ENCODE measurements around the gene RGPD6. TPM values are rescaled to one million over a fixed set of nuclear protein-coding genes. Genes with fewer than 3 reads are reported as not detected.
"Not testable (repeated sequence)": the region's sequence is repeated elsewhere in the genome, so short reads cannot be mapped to it uniquely, and the experiment has no call there.

The RGPD6 gene
- polyA plus RNA-seq, 1 donor (not counting 4 experiments of a cell fraction or from before 2014, with no cell fraction given) = 15.6 TPM

DNA sequence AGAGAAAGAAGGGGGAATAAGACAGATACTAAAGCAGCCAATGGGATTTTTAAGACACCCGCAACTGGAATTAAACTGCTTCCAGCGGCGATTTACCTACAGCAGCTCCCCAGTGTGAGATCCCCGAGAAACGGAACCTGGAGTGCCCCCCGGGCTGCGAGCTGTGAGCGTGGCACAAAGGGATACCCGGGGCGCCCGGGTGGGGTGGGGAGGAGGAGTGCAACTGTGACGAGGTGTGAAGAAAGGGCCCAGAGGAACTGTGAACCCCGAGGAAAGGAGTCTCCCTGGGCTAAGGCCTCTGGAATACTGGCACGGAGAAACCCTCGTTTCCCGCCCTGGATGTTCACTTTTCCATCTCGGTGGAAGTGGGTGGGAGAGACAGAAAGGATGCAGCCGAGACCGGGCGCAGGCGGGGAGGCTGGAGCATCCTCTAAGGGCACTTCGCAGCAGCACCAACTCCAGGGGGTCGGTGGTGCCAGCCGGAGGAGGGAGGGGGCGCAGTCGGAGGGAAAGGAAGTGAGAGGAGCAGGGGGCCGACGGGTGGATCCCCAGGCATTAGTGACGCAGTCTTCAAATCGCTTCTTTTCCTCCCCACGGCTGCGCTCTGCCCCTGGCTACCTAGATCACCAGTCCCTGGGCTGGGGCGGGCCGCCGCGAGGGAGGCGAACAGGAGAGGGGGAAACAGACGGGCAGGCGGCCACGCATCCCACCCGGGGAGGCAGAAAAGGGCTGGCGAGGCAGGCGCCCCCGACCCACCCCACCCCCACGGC lies 33.0 kb upstream of the RGPD6 start:
- H3K9me3 ChIP-seq (ENCODE audit: control insufficient read depth, low read depth, low read length); H3K4me3 ChIP-seq (ENCODE audit: control insufficient read depth in 2 of 3, extremely low read depth in 1 of 3, insufficient read depth in 2 of 3, low read depth in 1 of 3, low read length in 3 of 3); H4K20me1 ChIP-seq (ENCODE audit: control insufficient read depth, extremely low read depth, insufficient read depth, low read length); H3K27me3 ChIP-seq (ENCODE audit: control insufficient read depth, extremely low read depth, insufficient read depth, low read length); H3K36me3 ChIP-seq (ENCODE audit: control insufficient read depth in 2 of 2, extremely low read depth in 1 of 2, insufficient read depth in 2 of 2, low read length in 2 of 2); H3K79me2 ChIP-seq (ENCODE audit: control insufficient read depth, insufficient read depth, low read length); dilution Hi-C loops (cut with MboI; ENCODE audit: extremely low pct_ligation_motif_present, low sequenced_read_pairs); H3K9me1 ChIP-seq (ENCODE audit: control insufficient read depth, extremely low read depth, insufficient read depth, low read length); H3K4me2 ChIP-seq (ENCODE audit: control insufficient read depth, extremely low read depth, insufficient read depth, low read depth, low read length); H3K27ac ChIP-seq (ENCODE audit: control insufficient read depth, insufficient read depth, low read length); FAIRE-seq; H3K9ac ChIP-seq (ENCODE audit: control insufficient read depth, extremely low read depth, insufficient read depth, low read length); DNase-seq (ENCODE audit: low read depth, low spot score); H2AFZ ChIP-seq (ENCODE audit: control insufficient read depth, low read length); H3K4me1 ChIP-seq (ENCODE audit: control insufficient read depth, extremely low read depth, insufficient read depth, low read length): not testable (repeated sequence)

DNA sequence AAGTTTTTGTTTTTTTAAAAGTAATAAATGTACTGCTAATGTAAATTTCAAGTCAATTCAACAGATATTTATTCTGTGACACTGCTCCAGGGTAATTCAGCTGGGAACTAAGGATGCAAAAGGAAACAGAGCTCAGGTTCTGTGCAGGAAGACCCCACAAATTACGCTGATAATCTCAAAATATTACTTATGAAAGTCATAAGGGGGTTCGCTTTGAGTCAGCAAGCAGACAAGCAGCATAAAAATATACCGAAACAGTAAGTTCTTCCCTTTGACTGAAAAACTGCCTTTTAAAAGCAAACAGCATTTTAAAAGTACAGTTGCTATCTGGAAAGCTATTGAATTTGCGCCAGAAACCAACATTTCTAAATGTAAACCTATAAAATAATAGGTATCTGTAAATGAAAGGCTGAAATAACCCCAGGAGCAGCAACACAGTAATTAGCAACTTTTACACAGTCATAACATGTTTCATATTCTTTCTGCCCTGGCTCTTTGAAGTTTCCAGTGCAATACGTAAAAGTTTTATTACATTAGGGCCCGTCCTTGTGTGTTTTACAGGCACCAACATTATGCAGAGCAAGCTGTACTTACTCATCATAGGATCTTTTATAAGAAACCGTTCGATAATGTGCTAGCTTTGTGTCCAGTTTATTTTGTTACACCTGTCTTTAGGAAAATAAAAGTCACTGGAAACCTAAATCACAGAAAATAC lies 31.9 kb upstream of the RGPD6 start:
- dilution Hi-C loops (cut with MboI; ENCODE audit: extremely low pct_ligation_motif_present, low sequenced_read_pairs); FAIRE-seq: not testable (repeated sequence)

DNA sequence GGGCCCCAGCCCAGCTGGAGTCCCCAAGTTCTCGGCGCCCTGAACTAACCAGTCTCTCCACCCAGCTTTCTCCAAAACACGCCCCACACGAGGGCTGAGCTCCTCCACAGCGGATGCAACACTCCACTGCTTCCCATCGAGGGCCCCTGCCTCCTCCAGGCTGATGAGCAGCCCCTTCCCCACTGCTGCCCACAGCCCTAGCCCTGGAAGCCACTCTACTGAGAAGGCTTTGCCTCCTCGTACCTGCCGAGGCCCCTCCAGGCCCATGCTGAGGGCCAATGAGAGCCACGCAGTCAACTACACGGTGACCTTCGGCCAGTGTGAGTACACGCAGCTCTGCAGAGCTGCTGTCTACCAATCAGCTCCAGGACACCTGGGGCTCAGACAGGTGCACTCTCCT lies 28.0 kb upstream of the RGPD6 start:
- H3K4me3 ChIP-seq (ENCODE audit: control insufficient read depth in 2 of 3, extremely low read depth in 1 of 3, insufficient read depth in 2 of 3, low read depth in 1 of 3, low read length in 3 of 3); H3K27ac ChIP-seq (ENCODE audit: control insufficient read depth, insufficient read depth, low read length); DNase-seq (ENCODE audit: low read depth, low spot score); H3K4me2 ChIP-seq (ENCODE audit: control insufficient read depth, extremely low read depth, insufficient read depth, low read depth, low read length); FAIRE-seq; H2AFZ ChIP-seq (ENCODE audit: control insufficient read depth, low read length); H3K9me3 ChIP-seq (ENCODE audit: control insufficient read depth, low read depth, low read length); H3K9ac ChIP-seq (ENCODE audit: control insufficient read depth, extremely low read depth, insufficient read depth, low read length); H3K27me3 ChIP-seq (ENCODE audit: control insufficient read depth, extremely low read depth, insufficient read depth, low read length); H3K9me1 ChIP-seq (ENCODE audit: control insufficient read depth, extremely low read depth, insufficient read depth, low read length); H3K4me1 ChIP-seq (ENCODE audit: control insufficient read depth, extremely low read depth, insufficient read depth, low read length); H3K36me3 ChIP-seq (ENCODE audit: control insufficient read depth in 2 of 2, extremely low read depth in 1 of 2, insufficient read depth in 2 of 2, low read length in 2 of 2); H3K79me2 ChIP-seq (ENCODE audit: control insufficient read depth, insufficient read depth, low read length); dilution Hi-C loops (cut with MboI; ENCODE audit: extremely low pct_ligation_motif_present, low sequenced_read_pairs); H4K20me1 ChIP-seq (ENCODE audit: control insufficient read depth, extremely low read depth, insufficient read depth, low read length): not testable (repeated sequence)

More for the DNA sequence above, 31.9 kb upstream of the RGPD6 start:
- H4K20me1 ChIP-seq (ENCODE audit: control insufficient read depth, extremely low read depth, insufficient read depth, low read length); H3K4me2 ChIP-seq (ENCODE audit: control insufficient read depth, extremely low read depth, insufficient read depth, low read depth, low read length); H3K36me3 ChIP-seq (ENCODE audit: control insufficient read depth in 2 of 2, extremely low read depth in 1 of 2, insufficient read depth in 2 of 2, low read length in 2 of 2); H2AFZ ChIP-seq (ENCODE audit: control insufficient read depth, low read length); H3K9me1 ChIP-seq (ENCODE audit: control insufficient read depth, extremely low read depth, insufficient read depth, low read length); H3K4me1 ChIP-seq (ENCODE audit: control insufficient read depth, extremely low read depth, insufficient read depth, low read length); H3K27me3 ChIP-seq (ENCODE audit: control insufficient read depth, extremely low read depth, insufficient read depth, low read length); H3K4me3 ChIP-seq (ENCODE audit: control insufficient read depth in 2 of 3, extremely low read depth in 1 of 3, insufficient read depth in 2 of 3, low read depth in 1 of 3, low read length in 3 of 3); H3K27ac ChIP-seq (ENCODE audit: control insufficient read depth, insufficient read depth, low read length); H3K79me2 ChIP-seq (ENCODE audit: control insufficient read depth, insufficient read depth, low read length); DNase-seq (ENCODE audit: low read depth, low spot score); H3K9ac ChIP-seq (ENCODE audit: control insufficient read depth, extremely low read depth, insufficient read depth, low read length); H3K9me3 ChIP-seq (ENCODE audit: control insufficient read depth, low read depth, low read length): not testable (repeated sequence)

DNA sequence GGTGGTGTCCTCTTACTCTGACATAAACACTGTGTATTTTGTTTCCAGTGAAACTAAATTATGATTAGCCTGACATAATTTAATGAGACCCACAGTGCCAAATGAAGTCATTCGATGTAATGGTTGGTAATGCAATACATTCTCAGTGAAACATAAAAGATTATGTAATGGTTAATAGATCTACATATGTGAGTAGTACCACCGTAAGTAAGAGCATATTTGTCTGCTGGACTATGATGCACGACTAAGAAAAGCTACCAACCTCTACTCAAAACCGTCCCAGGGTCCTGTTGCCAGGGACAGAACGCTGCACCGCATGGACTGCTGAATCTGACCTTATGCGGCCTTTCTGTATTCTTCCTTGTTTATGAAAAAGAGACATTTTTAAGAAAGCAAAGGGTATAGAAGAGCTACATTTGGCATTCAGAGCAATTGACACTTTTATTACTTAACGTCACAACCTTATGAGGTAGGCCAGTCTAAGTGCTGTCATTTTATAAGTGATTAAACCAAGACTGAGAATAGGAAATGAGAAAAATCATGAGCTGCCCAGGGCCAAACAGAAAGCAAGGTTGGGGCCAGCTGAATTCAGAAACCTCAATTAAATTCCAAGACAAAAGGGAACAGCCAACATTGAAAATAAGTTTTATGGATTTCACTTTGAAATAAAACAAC lies 27.0 kb upstream of the RGPD6 start:
- H3K36me3 ChIP-seq (ENCODE audit: control insufficient read depth in 2 of 2, extremely low read depth in 1 of 2, insufficient read depth in 2 of 2, low read length in 2 of 2); DNase-seq (ENCODE audit: low read depth, low spot score); FAIRE-seq; H3K27ac ChIP-seq (ENCODE audit: control insufficient read depth, insufficient read depth, low read length); H3K9ac ChIP-seq (ENCODE audit: control insufficient read depth, extremely low read depth, insufficient read depth, low read length); H3K4me2 ChIP-seq (ENCODE audit: control insufficient read depth, extremely low read depth, insufficient read depth, low read depth, low read length); H4K20me1 ChIP-seq (ENCODE audit: control insufficient read depth, extremely low read depth, insufficient read depth, low read length); H3K4me3 ChIP-seq (ENCODE audit: control insufficient read depth in 2 of 3, extremely low read depth in 1 of 3, insufficient read depth in 2 of 3, low read depth in 1 of 3, low read length in 3 of 3); H3K9me3 ChIP-seq (ENCODE audit: control insufficient read depth, low read depth, low read length); H2AFZ ChIP-seq (ENCODE audit: control insufficient read depth, low read length); H3K4me1 ChIP-seq (ENCODE audit: control insufficient read depth, extremely low read depth, insufficient read depth, low read length); H3K79me2 ChIP-seq (ENCODE audit: control insufficient read depth, insufficient read depth, low read length); H3K9me1 ChIP-seq (ENCODE audit: control insufficient read depth, extremely low read depth, insufficient read depth, low read length); dilution Hi-C loops (cut with MboI; ENCODE audit: extremely low pct_ligation_motif_present, low sequenced_read_pairs); H3K27me3 ChIP-seq (ENCODE audit: control insufficient read depth, extremely low read depth, insufficient read depth, low read length): not testable (repeated sequence)
